Stimulated activated CD4-positive, alpha-beta T cell treated with anti-CD3 and anti-CD28 coated beads, Interleukin-1b, Interleukin-23, amount 100 ng/mL, for 24 hours (primary cell): ENCODE measurements around the gene SCYL2.
"Not testable (repeated sequence)": the region's sequence is repeated elsewhere in the genome, so short reads cannot be mapped to it uniquely, and the experiment has no call there.

Experiments used
- DNase-seq, 4 experiments: peaks; one replicate each; pipeline ENCODE4 v3.0.0-alpha.2; 2020; ENCODE audit warnings: low read depth in 4 of 4, low spot score in 1 of 4

The SCYL2 gene

DNA sequence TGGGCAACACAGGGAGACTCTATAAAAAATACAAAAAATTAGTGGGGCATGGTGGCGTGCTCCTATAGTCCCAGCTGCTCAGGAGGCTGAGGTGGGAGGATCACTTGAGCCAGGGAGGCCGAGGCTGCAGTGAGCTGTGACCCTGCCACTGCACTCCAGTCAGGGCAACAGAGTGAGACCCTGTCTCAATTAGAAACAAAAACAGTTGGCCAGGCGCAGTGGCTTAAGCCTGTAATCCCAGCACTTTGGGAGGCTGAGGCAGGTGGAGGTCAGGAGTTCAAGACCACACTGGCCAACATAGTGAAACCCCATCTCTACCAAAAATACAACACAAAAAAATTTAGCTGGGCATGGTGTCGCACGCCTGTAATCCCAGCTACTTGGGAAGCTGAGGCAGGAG lies 1.9 kb upstream of the SCYL2 start:
- DNase-seq = not testable (repeated sequence)

DNA sequence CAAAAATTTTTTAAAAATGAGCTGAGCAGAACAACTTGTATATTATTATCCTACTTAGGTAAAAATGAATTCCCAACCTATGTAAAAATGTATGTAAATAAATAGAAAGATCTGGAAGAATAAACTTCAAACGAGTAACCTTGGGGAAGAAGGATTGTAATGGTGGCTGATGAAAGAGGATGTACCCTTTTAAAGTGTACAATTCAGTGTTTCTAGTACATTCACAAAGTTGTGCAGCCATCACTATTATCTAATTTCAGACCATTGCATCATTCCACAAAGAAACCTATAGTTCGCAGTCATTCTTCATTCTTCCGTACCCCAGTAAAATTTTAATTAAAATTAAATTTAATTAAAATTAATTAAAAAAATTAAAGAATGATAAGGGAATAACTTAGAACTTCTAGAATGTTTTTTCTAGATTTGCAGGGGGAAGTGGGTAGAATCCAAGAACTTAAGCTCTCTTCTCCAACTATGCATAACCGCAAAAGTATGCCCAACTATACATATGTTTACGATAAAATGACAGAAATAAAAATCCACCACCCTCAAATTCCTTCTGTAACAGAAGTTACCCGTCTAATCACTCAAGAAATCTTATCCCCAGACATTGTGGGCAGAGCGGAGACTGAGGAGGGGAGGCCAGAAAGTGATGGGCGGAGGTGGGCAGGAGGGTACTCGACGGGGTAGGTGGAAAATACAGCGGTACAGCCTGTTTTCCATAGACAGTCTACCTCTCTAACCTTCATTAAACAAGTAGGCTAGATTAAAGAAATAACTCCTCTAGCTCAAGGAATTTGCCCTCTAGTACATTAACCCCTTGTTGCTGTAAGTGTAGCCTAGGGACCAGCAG lies 1.0 kb upstream of the SCYL2 start:
- DNase-seq = no peak

DNA sequence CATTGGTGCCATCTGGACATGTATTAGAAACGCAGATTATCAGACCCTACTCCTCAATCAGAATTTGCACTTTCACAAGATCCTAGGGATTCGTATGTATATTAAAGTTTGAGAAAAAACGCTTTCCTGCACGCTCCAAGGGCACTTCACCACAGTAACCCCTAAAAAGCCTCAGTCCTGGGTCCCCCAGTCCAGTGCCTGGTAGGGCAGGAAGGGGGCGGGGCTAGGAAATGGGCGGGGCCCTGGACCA lies 467 bp upstream of the SCYL2 start:
- peak; percentile 83 to 95 (median 92) for DNase-seq

DNA sequence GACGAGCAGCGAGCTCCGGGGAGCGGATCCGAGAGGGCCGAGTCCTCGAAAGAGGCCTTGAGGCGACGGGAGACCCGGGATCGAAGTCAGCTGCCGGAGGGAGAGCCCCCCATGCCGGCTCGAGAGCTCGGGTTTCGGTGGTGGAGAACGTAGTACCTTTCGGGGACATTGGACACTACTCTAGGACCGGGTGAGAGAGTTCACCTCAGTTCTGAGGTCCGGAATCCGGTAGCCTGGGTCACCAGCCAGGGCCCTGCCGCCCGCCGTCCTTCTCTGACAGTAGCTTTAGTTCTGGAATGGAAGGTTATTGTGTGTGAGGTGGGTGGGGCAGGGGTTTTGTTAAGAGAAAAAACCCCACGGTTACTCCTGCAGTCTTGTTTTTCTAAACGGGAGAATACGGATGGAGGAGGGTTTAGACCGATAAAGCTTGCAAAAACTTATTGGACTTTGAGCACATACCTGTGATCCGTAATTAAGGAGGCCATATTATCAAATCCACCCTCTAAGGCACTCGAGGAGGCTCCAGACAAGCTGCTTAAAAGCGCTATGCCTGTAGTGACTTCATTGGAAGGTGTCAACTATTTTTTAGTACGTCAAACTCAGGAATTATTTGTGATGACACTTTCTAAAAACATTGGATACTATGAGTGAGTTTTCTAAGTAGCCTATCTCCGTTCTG lies 765 bp downstream of the SCYL2 start:
- peak in 2 of 4 experiments; percentile 0 to 14 for DNase-seq

DNA sequence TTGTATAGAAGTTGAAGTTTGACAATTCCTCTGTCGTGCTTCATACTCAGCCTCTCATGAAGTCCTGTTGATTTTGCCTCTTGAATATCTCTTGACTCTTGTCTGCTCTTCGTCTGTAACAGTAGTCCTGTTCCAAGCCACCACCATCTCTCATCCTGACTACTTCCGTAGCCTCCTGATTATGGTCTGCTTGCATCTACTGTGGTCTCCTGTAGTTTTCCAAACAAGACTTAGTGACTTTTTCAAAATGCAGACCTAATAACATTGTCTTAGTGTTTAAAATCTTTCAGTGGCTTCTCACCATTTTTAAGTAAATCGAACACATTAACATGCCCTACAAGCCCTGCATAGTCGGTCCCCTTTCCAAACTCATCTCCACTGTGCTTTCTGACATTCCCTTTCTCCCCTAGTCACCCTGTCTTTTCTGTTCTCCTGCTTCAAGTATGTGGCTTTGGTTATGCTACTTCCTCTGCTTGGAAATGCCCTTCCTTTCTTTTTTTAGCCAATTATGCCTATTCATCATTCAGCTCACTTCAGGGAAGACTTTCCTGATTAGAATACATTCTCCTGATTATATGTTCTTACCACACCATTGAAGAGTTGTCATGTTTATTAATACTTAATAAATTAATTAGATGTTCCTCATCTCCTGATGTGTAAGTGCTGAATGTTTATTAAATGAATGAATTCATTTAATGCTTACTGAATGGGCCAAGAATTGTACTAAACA lies 2.0 kb downstream of the SCYL2 start:
- DNase-seq = no peak

DNA sequence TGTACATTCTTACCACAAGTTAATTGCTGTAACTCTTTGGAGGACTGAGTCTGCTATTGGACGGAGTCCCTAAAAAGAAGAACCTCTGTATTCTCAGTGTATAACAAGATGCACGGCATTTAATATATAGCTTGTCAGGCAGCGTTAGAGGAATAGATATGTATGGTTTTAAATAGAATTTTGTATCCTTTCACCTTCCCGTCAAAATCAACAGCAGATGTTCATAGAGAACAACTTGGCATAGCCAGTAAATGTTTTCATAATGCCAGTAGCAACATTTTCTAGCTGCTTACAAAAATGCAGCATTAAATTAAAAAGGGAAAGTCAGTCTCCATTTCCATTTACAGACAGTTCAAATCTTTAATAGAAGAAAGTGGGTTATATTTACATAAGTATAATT lies 6.8 kb downstream of the SCYL2 start:
- DNase-seq = no peak

DNA sequence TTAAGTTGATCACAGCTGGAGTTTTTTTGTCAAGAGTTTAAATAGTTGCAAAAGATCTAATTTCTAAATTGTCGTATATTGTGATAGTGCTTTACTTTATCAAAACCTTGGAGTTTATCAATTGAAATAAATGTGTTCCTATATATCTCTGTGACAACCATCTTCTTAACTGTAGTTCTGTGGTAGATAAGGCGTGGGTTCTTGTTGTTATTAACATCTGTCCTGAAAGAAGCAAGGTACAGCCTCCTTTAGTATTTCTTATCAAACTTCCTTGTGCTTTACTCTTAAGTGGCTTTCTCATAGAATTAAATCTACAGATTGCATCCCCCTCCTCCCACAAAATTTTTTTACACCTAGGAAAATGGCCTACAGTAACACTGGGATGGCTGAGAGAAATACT lies 7.3 kb downstream of the SCYL2 start:
- DNase-seq = no peak

DNA sequence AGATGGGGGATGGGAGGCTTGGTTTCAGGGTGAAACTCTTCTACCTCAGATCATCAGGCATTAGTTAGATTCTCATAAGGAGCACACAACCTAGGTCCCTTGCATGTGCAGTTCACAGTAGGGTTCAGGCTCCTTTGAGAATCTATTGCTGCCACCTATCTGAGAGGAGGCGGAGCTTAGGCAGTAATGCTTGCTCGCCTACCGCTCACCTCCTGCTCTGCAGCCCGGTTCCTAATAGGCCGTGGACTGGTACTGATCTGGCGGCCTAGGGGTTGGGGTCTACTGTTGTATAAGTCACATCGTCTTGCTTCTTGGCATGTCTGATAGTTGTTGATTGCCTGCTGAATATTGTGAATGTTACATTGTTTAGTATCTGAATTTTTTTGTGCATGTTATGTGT lies 12.2 kb downstream of the SCYL2 start:
- DNase-seq = no peak

DNA sequence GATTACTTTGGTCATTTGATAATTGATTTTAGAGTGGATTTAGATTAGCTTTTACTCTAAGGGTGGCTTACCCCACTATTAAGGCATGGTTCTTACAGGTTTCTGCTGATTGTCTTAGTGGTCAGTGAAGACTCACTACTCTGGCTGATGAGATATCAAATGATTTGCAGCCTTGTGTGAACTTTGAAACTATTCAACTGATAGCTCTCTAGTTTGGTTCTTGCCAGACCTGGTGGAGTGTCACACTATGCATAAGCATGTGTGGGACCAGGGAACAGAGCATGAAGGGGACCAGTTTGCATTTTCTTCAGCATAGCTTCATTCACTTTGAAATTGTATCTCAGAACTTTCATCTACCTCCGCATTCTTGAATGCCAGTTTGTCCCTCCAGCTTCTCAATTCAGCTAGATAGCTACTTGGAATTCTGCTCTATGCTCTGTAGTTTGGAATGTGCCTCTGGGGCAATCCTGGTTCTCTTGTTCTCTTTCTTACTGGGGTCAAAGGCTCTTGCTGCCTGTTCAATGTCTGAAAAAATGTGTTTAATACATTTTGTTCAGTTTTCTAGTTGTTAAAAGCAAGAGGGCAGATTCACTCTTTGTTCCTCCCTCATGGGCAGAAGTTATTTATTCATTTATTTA lies 12.7 kb downstream of the SCYL2 start:
- DNase-seq = no peak

DNA sequence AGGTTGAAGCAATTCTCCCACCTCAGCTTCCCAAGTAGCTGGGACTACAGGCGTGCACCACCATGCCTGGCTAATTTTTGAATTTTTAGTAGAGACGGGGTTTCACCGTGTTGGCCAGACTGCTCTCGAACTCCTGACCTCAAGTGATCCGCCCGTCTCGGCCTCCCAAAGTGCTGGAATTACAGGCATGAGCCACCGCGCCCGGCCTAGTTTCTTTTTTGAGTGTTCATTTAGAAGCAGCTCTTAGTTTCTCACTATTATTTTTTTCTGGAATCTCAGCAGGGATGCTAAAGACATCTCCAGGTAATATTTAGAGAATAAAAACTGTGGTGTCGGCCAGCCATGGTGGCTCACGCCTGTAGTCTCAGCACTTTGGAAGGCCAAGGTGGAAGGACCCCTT lies 17.6 kb downstream of the SCYL2 start:
- DNase-seq = not testable (repeated sequence)

DNA sequence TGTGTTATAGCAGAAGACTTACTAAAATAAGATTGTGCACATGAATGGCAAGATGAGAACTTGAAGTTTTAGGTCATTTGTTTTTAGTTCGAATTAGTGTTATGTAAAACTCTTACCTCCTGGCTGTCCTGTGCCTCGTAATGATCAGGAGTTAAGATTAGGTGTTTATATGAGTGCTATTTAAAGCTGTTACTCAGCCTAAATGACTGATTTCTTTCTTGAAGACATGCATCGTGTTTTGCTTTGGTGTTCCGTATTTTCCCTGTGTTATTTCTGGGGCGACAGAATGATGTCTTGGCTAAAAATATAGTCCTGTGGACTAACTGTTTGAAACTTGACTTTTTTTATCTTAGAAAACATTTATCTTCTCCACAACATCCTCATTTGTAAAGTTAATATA lies 22.1 kb downstream of the SCYL2 start:
- DNase-seq = no peak

DNA sequence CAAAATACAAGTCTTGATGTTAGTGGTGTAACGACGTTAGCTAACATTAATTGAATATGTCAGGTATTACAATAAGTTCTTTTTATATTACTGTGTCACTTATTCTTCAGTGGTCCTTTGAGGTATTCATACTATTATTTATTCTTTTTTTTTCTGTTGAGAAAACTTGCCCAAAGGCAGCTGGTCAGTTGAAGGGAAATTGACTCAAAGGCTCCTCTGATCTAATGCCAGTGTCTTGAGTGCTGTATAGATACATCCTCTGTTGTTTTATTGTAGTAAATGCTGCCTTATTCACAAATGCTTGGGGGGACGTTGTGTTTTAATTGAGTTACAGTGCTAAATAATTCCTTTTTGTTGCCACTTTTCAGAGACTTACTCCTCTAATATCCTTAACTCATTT lies 23.0 kb downstream of the SCYL2 start:
- DNase-seq = no peak

DNA sequence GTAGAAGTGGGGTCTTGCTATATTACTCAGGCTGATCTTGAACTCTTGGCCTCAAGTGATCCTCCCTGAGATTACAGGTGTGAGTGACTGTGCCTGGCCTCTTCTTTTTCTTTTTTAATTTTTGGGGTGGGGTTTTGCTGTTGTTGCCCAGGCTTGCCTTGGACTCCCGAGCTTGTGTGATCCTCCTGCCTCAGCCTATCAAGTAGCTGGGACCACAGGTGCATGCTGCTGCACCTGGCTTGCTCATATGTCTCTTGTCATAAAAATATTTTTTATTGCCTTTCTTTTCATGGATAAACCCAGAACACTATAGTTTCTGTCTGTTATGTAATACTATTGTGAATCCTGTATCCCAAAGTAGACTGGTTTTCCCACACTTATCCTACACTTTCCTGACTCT lies 26.0 kb downstream of the SCYL2 start:
- no peak for DNase-seq

DNA sequence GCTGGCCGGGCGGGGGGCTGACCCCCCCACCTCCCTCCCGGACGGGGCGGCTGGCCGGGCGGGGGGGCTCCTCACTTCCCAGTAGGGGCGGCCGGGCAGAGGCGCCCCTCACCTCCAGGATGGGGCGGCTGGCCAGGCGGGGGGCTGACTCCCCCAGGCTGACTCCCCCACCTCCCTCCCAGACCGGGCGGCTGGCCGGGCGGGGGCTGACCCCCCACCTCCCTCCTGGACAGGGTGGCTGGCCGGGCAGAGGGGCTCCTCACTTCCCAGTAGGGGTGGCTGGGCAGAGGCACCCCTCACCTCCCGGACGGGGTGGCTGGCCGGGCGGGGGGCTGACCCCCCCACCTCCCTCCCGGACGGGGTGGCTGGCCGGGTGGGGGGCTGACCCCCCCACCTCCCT lies 27.4 kb downstream of the SCYL2 start:
- not testable (repeated sequence) for DNase-seq

DNA sequence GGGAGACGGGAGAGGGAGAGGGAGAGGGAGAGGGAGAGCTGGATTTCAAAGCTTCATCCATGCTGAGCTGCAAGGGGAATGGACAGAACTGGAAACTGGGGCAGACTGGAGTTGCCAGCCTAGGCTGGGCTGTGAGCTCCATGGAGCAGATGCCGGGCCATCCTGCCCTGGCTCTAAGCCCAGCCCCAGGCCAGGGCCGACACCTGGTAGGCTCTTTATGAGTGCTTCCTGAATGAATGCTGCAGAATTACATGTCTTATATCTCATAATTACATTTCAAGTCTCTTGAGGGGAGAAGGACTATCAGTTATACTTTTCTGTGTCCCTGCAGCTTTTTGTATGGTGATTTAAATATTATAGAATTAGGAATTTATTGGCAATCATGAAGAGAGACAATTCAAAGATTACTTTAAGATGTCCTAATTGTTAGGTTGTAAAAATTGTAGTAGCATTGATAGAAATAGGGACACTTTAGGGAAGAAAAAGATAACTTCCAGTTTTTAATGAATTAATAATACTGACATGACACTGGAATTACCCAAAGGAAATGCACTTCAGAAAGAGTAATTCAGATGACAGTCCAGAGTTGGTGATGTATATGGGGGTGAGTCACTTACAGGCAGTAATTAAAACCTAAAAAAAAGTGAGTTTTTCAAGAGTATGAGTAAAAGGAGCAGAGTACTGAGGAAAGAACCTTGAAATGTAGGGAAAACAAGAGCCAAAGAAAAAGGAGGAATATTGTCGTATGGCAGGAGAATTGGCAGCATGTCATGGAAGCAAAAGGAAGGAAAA lies 29.0 kb downstream of the SCYL2 start:
- no peak for DNase-seq

DNA sequence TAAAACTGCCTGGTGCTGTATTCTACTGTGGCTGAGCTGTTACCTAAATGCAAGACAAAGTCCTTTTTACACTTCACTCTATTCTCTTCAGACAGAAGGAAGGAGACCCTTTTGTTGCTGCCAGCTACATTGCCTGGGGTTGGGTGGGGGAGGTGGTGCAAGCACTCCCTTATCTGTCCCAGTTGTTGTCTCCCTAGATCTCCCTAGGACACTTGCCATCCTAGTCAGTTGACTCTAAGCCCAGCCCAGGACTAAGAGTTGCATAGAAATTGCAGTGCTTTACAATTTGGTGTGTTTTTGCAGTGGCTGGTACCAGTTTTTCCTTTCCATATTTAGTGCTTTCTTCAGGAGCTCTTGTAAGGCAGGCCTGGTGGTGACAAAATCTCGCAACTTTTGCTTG lies 35.1 kb downstream of the SCYL2 start:
- DNase-seq = no peak

DNA sequence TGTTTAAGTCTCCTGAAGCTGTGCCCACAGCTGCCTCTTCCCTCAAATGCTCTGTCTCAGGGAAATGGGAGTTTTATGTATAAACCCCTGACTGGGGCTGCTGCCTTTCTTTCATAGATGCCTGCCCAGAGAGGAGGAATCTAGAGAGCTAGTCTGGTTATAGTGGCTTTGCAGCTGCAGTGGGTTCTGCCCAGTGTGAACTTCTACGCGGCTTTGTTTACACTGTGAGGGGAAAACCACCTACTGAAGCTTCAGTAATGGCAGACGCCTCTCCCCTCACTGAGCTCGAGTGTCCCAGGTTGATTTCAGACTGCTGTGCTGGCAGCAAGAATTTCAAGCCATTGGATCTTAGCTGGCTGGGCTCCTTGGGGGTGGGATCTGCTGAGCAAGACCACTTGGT lies 36.9 kb downstream of the SCYL2 start:
- no peak for DNase-seq

DNA sequence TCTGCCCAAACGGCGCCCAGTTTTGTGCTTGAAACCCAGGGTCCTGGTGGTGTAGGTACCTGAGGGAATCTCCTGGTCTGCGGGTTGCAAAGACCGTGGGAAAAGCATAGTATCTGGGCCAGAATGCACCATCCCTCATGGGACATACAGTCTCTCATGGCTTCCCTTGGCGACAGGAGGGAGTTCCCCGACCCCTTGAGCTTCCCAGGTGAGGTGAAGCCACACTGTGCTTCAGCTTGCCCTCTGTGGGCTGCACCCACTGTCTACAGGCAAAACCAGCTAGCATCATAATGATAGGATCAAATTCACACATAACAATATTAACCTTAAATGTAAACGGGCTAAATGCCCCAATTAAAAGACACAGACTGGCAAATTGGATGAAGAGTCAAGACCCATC lies 37.4 kb downstream of the SCYL2 start:
- DNase-seq = not testable (repeated sequence)

DNA sequence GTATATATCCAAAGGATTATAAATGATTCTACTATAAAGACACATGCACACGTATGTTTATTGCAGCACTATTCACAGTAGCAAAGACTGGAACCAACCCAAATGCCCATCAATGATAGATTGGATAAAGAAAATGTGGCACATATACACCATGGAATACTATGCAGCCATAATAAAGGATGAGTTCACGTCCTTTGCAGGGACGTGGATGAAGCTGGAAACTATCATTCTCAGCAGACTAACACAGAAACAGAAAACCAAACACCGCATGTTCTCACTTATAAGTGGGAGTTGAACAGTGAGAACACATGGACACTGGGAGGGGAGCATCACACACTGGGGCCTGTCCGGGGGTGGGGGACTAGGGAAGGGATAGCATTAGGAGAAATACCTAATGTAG lies 41.2 kb downstream of the SCYL2 start:
- not testable (repeated sequence) for DNase-seq

DNA sequence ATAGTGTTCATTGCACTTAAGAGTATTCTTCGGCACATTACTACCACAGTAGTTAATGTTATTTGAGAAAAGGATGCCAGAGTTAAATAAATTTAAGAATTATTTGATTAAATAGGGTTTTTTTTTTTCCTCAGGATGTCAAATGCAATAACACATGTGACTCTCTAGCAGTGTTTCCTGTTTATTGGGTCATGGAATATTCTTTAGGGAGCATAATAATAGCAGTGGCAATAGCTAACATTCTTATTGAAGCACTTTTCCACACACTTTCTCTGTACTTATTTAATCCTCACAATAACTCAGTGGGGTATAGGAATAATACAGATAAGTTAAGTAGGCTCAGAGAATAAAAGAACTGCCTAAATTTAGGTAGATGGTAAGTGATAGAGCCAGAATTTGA lies 44.3 kb downstream of the SCYL2 start:
- DNase-seq = no peak

DNA sequence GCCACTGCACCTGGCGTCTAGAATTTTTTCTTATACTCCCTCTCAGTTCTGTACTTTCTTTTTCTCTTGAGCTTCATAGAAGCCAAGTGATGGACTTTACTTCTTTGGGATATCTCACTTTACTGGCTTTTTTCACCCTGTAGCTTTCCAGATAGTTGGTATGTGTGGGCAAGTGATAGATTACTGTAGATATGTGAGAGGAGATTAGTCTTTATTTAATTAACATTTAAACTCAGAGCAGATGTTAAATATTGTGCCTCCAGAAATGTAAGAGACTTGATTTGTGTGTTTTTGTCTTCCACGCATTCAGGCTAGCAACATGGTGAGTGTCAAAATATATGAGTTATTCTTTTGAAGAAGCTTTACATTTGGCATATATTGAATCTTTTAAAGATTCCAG lies 50.4 kb downstream of the SCYL2 start:
- no peak for DNase-seq
